HEK293 (cell line): ENCODE results near the gene ELAC1.

Experiments
- EGR2 ChIP-seq: fragments of 450-650 bp; formaldehyde crosslinking; IDR thresholded peaks from 2 replicates; pipeline ENCODE4 v1.5.1; 2016; ENCODE audit warnings: low read depth, missing biosample characterization, missing genetic modification characterization
- HIC1 ChIP-seq: fragments of 450-650 bp; formaldehyde crosslinking; IDR thresholded peaks from 2 replicates; pipeline ENCODE4 v1.5.1; 2016; ENCODE audit warnings: missing biosample characterization, missing genetic modification characterization
- HOXC10 ChIP-seq: sonication (generic); formaldehyde crosslinking; IDR thresholded peaks from 2 replicates; pipeline ENCODE4 v1.8.1; 2023; ENCODE audit warnings: mild to moderate bottlenecking, missing genetic modification reagents
- MEIS1 ChIP-seq: sonication (generic); formaldehyde crosslinking; IDR thresholded peaks from 2 replicates; pipeline ENCODE4 v1.8.1; 2022; ENCODE audit warnings: missing genetic modification reagents, mild to moderate bottlenecking, borderline replicate concordance
- PRDM2 ChIP-seq: fragments of 450-650 bp; formaldehyde crosslinking; IDR thresholded peaks from 2 replicates; pipeline ENCODE4 v1.5.1; 2016; ENCODE audit warnings: missing biosample characterization, missing genetic modification characterization, borderline replicate concordance
- PRDM4 ChIP-seq: fragments of 450-650 bp; formaldehyde crosslinking; IDR thresholded peaks from 2 replicates; pipeline ENCODE4 v1.5.1; 2017; ENCODE audit warnings: missing biosample characterization, missing genetic modification characterization
- RBAK ChIP-seq: fragments of 450-650 bp; formaldehyde crosslinking; IDR thresholded peaks from 2 replicates; pipeline ENCODE4 v1.5.1; 2016; ENCODE audit warnings: missing biosample characterization, missing genetic modification characterization
- SCRT1 ChIP-seq: fragments of 450-650 bp; formaldehyde crosslinking; IDR thresholded peaks from 2 replicates; pipeline ENCODE4 v1.5.1; 2016; ENCODE audit warnings: missing biosample characterization, missing genetic modification characterization, borderline replicate concordance
- WT1 ChIP-seq: fragments of 450-650 bp; formaldehyde crosslinking; IDR thresholded peaks from 2 replicates; pipeline ENCODE4 v1.5.1; 2016; ENCODE audit warnings: missing biosample characterization, missing genetic modification characterization
- ZBTB17 ChIP-seq: fragments of 450-650 bp; formaldehyde crosslinking; IDR thresholded peaks from 2 replicates; pipeline ENCODE4 v1.5.1; 2016; ENCODE audit warnings: missing biosample characterization, missing genetic modification characterization
- ZBTB20 ChIP-seq: fragments of 450-650 bp; formaldehyde crosslinking; IDR thresholded peaks from 2 replicates; pipeline ENCODE4 v1.5.1; 2016; ENCODE audit warnings: missing biosample characterization, missing genetic modification characterization
- ZNF114 ChIP-seq: fragments of 450-650 bp; formaldehyde crosslinking; IDR thresholded peaks from 2 replicates; pipeline ENCODE4 v1.5.0; 2017; ENCODE audit warnings: missing biosample characterization, missing genetic modification characterization
- ZNF175 ChIP-seq: fragments of 450-650 bp; formaldehyde crosslinking; IDR thresholded peaks from 2 replicates; pipeline ENCODE4 v1.5.1; 2016; ENCODE audit warnings: missing biosample characterization, missing genetic modification characterization
- ZNF18 ChIP-seq: fragments of 450-650 bp; formaldehyde crosslinking; IDR thresholded peaks from 2 replicates; pipeline ENCODE4 v1.5.1; 2016; ENCODE audit warnings: missing biosample characterization, missing genetic modification characterization
- ZNF398 ChIP-seq: fragments of 450-650 bp; formaldehyde crosslinking; IDR thresholded peaks from 2 replicates; pipeline ENCODE4 v1.5.1; 2017; ENCODE audit warnings: missing biosample characterization, missing genetic modification characterization
- ZNF571 ChIP-seq: fragments of 450-650 bp; formaldehyde crosslinking; IDR thresholded peaks from 2 replicates; pipeline ENCODE4 v1.5.0; 2017; ENCODE audit warnings: missing biosample characterization, missing genetic modification characterization
- ZNF596 ChIP-seq: fragments of 450-650 bp; IDR thresholded peaks from 2 replicates; pipeline ENCODE4 v1.5.0; 2018; ENCODE audit warnings: missing biosample characterization, mild to moderate bottlenecking, missing genetic modification characterization, moderate library complexity
- ZNF639 ChIP-seq: fragments of 450-650 bp; formaldehyde crosslinking; IDR thresholded peaks from 2 replicates; pipeline ENCODE4 v1.5.1; 2016; ENCODE audit warnings: missing biosample characterization, missing genetic modification characterization
- ZNF664 ChIP-seq: fragments of 450-650 bp; formaldehyde crosslinking; IDR thresholded peaks from 2 replicates; pipeline ENCODE4 v1.5.1; 2016; ENCODE audit warnings: missing biosample characterization, missing genetic modification characterization
- ZSCAN23 ChIP-seq: fragments of 450-650 bp; formaldehyde crosslinking; IDR thresholded peaks from 2 replicates; pipeline ENCODE4 v1.5.1; 2016; ENCODE audit warnings: missing biosample characterization, missing genetic modification characterization
- TF ChIP-seq, protein P1 (sequence below): sonication (generic); formaldehyde crosslinking; IDR thresholded peaks from 2 replicates; pipeline ENCODE4 v1.8.1; 2022; ENCODE audit warnings: mild to moderate bottlenecking, moderate library complexity, missing genetic modification reagents
- TF ChIP-seq, protein P2 (sequence below): fragments of 450-650 bp; formaldehyde crosslinking; IDR thresholded peaks from 2 replicates; pipeline ENCODE4 v1.5.1; 2016; ENCODE audit warnings: missing biosample characterization, missing genetic modification characterization

ELAC1 gene

DNA sequence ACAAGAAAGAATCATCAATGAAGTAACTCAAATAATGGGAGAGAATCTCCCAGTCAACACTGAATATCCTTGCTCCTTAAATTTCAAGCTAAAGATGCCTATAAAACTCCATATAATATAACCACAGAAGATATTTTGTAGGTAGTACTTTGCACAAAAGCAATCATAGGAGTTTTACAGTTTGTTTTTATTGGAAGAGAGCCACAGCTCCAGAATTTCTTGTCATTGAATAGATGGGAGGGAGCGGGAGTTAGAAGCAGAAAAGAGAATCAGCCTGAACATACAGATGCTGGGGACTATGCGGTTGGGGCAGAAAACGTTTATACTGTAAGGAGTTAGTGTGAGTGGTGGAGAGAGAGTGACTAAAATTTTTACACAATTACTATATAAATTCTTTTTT is 43.9 kb downstream of the ELAC1 start (continued):
- TF ChIP-seq PRDM4 (tag by site-specific recombination), result 0 out of 2 replicates have a peak, but pooled peaks have one; percentile 47
- TF ChIP-seq SCRT1, result no peak
- TF ChIP-seq WT1 (tag by site-specific recombination), result peak; percentile 68
- TF ChIP-seq HIC1 (tag by site-specific recombination), result no peak
- no peak for TF ChIP-seq ZNF175 (tag by site-specific recombination)
- no peak for TF ChIP-seq HOXC10 (CRISPR knock-in tag)
- no peak for TF ChIP-seq EGR2 (tag by site-specific recombination)
- TF ChIP-seq ZNF398 (tag by site-specific recombination), result peak; percentile 53; the same call in 1 of the 2 replicates
- 0 out of 2 replicates have a peak, but pooled peaks have one; percentile 46 for TF ChIP-seq ZBTB17 (tag by site-specific recombination)
- TF ChIP-seq, protein P1, sequence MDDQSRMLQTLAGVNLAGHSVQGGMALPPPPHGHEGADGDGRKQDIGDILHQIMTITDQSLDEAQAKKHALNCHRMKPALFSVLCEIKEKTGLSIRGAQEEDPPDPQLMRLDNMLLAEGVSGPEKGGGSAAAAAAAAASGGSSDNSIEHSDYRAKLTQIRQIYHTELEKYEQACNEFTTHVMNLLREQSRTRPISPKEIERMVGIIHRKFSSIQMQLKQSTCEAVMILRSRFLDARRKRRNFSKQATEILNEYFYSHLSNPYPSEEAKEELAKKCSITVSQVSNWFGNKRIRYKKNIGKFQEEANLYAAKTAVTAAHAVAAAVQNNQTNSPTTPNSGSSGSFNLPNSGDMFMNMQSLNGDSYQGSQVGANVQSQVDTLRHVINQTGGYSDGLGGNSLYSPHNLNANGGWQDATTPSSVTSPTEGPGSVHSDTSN, result no peak
- TF ChIP-seq ZNF18 (tag by site-specific recombination), result no peak
- no peak for TF ChIP-seq ZNF639 (tag by site-specific recombination)
- TF ChIP-seq ZNF114 (tag by site-specific recombination), result no peak
- no peak for TF ChIP-seq ZNF571 (tag by site-specific recombination)
- TF ChIP-seq MEIS1 (CRISPR knock-in tag), result no peak
- TF ChIP-seq ZSCAN23, result no peak
- peak; percentile 86 for TF ChIP-seq ZBTB20 (tag by site-specific recombination)
- TF ChIP-seq, protein P2, sequence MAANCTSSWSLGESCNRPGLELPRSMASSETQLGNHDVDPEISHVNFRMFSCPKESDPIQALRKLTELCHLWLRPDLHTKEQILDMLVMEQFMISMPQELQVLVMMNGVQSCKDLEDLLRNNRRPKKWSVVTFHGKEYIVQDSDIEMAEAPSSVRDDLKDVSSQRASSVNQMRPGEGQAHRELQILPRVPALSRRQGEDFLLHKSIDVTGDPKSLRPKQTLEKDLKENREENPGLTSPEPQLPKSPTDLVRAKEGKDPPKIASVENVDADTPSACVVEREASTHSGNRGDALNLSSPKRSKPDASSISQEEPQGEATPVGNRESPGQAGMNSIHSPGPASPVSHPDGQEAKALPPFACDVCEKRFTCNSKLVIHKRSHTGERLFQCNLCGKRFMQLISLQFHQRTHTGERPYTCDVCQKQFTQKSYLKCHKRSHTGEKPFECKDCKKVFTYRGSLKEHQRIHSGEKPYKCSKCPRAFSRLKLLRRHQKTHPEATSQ (tag by site-specific recombination), result no peak
- no peak for TF ChIP-seq RBAK
- TF ChIP-seq PRDM2 (tag by site-specific recombination), result no peak
- no peak for TF ChIP-seq ZNF596 (tag by site-specific recombination)
- TF ChIP-seq ZNF664 (tag by site-specific recombination), result no peak
